ENCODE results near the gene ARFRP1.

The ARFRP1 gene

DNA sequence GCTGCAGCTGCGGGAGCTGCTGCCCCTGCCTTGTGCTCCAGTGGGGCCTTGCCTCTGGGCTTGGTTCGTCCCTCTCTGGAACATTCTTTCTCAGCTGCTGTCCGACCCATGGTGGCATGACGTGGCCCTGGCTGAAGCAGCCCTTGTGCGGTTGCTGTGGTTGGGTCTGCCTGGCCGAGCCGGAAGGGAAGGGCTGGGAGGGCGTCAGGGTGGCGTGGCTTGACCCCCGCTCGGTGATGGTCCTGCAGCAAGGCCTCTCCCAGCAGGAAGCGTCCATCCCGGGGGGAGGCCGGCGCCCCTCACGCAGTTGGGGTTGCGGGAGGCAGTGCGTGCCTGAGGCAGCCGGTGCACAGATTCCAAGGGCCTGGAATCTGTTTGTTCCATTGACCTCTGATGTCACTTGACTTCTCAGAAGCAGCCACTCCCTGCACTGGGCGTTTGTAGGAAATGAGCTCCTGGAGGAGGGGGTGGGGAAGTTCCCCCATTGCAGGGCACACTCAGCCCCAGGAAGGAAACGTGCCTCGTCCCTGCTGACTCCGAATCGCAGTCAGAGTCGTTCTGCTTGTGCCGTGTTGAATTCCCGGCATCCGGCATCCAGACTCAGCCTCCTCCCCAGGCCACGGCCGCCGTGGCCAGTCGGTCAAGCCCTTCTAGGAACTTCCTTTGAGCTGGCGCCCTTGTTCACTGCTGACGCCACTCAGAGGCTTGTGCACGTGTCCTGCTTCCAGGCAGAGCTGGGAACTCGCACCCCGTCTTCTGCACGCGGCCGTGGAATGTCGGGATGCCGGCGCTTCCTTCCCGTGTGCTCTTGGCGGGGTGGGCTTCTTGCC is 21.1 kb downstream of the ARFRP1 start:
- no peak for TF ChIP-seq CTCF (IDR thresholded peaks at IDR 0.05; ENCODE audit: insufficient read depth, low read depth, low read length, missing control alignments)
- DNase-seq (ENCODE audit: low read depth) = peak; percentile 64
- no peak overlapping the region for H3K4me3 ChIP-seq (ENCODE audit: low read length)

GRCh38 chr20:63686094-63686491 is 21.7 kb downstream of the ARFRP1 start:
- no peak for TF ChIP-seq CTCF (IDR thresholded peaks at IDR 0.05; ENCODE audit: insufficient read depth, low read depth, low read length, missing control alignments)
- no peak for DNase-seq (ENCODE audit: low read depth)
- H3K4me3 ChIP-seq (ENCODE audit: low read length) = no peak overlapping the region

DNA sequence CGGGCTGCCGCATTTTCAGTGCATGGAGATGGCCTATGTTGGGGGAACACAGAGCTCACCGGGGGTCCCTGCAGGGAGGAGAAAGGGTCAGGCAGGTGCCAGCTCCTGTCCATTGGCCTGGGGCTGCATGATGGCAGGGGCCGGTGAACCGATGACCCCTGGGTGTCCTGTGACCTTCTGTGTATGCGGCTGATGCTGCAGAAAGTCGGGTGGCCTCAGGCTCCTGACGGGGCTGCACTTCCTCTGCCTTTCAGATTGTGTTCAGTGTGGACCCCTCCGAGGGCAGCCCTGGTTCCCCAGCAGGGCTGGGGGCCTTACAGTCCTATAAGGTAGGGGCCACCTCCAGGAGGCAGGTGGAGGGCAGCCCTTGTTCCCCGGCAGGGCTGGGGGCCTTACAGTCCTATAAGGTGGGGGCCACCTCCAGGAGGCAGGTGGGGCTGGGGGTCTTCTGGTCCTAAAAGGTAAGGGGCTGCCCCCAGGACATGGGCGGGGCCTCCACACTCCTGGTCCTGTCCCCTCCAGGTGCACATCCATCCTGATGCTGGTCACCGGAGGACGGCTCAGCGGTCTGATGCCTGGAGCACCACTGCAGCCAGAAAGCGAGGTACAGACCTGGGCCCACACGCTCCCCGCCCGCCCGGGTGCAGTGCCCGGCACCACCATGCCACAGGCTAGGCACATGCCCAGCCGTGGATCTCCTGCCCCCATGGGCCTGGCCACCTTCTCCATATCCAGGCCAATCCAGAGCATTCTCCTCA is 22.3 kb downstream of the ARFRP1 start:
- DNase-seq (ENCODE audit: low read depth) = no peak
- TF ChIP-seq CTCF (IDR thresholded peaks at IDR 0.05; ENCODE audit: insufficient read depth, low read depth, low read length, missing control alignments) = no peak
- no peak overlapping the region for H3K4me3 ChIP-seq (ENCODE audit: low read length)

DNA sequence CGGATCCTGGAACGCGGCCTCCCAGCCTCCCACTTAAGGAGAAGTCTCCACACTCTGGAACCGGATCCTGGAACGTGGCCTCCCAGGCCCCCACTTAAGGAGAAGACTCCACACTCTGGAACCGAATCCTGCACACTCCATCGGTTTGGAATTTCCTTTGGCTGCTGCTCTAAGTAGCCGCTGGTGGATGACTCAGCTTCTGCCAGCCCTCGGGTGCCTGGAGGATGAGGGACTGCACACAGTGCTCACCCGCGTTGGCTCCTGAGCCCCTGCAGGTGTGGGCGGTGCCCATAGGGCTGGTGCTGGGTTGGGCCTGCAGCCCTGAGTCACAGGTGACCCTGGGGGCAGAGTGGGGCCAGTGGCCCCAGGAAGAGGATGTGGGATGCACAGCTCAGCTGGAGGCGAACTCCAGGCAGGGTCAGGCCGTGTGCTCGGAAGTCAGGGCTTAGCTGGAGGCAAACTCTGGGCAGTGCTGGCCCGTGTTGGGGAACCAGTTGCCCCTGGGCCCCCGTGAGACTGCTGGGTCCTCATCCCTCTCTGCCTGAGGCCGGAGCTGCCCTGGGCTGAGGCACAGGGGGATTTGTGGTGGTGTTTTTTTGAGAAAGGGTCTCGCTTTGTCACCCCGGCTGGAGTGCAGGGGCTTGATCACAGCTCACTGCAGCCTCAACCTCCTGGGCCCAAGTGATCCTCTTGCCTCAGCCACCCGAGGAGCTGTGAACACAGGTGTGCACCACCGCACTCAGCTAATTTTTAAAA is 25.2 kb downstream of the ARFRP1 start:
- no peak overlapping the region for H3K4me3 ChIP-seq (ENCODE audit: low read length)
- TF ChIP-seq CTCF (IDR thresholded peaks at IDR 0.05; ENCODE audit: insufficient read depth, low read depth, low read length, missing control alignments) = no peak

GRCh38 chr20:63681609-63682142 is 26.1 kb downstream of the ARFRP1 start:
- DNase-seq (ENCODE audit: low read depth) = no peak
- no peak overlapping the region for H3K4me3 ChIP-seq (ENCODE audit: low read length)
- no peak for TF ChIP-seq CTCF (IDR thresholded peaks at IDR 0.05; ENCODE audit: insufficient read depth, low read depth, low read length, missing control alignments)

More for the DNA sequence above, 25.2 kb downstream of the ARFRP1 start:
- DNase-seq (ENCODE audit: low read depth) = peak; percentile 97

- no peak for TF ChIP-seq CTCF (IDR thresholded peaks at IDR 0.05; ENCODE audit: insufficient read depth, low read depth, low read length, missing control alignments)
- DNase-seq (ENCODE audit: low read depth) = no peak
- H3K4me3 ChIP-seq (ENCODE audit: low read length) = no peak overlapping the region
Measured at GRCh38 chr20:63680857-63681608, 26.7 kb downstream of the ARFRP1 start.

Measured in epithelial cell of esophagus (primary cell).